RPMI8226 (cell line): ENCODE data around the gene GTF2H2C_2.
"Not testable (repeated sequence)": the region's sequence is repeated elsewhere in the genome, so short reads cannot be mapped to it uniquely, and the experiment has no call there.

Source experiments
- DNase-seq: peaks from one replicate; pipeline ENCODE4 v3.0.0-alpha.2; 2015

Gene GTF2H2C_2

GRCh38 chr5:70415117-70415516, at the start of gene GTF2H2C_2:
Gene GTF2H2C_2, plus strand, starts transcription at chr5:70415368.
- not testable (repeated sequence) for DNase-seq

GRCh38 chr5:70400984-70401686, 14.0 kb upstream of the GTF2H2C_2 start:
- DNase-seq, result not testable (repeated sequence)

GRCh38 chr5:70421322-70421721, 6.2 kb downstream of the GTF2H2C_2 start:
- not testable (repeated sequence) for DNase-seq

DNA sequence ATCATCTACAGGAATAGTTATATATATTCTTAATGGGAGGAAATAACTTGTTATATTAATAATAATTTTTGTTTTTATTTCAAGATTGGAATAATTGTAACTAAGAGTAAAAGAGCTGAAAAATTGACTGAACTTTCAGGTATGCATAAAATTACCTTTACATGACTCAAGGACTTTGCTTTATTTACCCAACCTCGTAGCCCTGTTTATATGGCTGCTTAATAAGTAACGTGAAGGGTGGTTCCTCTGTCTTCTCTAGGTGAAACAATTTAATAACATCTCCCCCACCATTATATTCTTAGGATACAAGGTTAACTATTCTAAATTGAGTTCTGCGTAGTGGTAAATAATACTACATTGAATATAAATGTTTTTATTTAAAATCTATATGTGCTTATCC, 8.0 kb downstream of the GTF2H2C_2 start:
- not testable (repeated sequence) for DNase-seq

- not testable (repeated sequence) for DNase-seq
Measured at GRCh38 chr5:70438518-70438917, 23.4 kb downstream of the GTF2H2C_2 start.

GRCh38 chr5:70449565-70449964, 34.4 kb downstream of the GTF2H2C_2 start:
- not testable (repeated sequence) for DNase-seq

GRCh38 chr5:70451249-70451984, 36.2 kb downstream of the GTF2H2C_2 start:
- not testable (repeated sequence) for DNase-seq

GRCh38 chr5:70457093-70457492, 41.9 kb downstream of the GTF2H2C_2 start:
- DNase-seq, result not testable (repeated sequence)

DNA sequence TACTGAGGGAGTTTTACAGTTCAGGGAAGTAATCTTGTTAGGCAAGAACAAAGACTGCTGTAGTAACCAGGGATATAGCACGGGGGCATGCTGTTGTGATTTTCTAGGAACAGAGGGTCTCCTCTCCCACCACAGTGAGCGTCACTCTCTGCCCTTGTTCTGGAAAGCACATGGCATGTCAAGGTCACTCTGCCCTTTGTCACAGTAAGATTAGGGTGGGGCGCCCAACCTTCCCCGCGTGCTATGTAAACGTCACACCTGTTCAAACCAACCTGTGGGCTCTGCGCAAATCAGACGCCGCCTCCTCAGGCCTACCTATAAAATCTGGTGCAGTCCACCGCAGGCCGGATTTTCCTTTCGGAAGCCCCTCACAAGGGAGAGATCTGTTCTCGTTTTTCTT, 44.0 kb downstream of the GTF2H2C_2 start:
- not testable (repeated sequence) for DNase-seq

GRCh38 chr5:70461984-70462383, 46.8 kb downstream of the GTF2H2C_2 start:
- not testable (repeated sequence) for DNase-seq

- DNase-seq, result not testable (repeated sequence)
Measured at GRCh38 chr5:70464019-70464637, 49.0 kb downstream of the GTF2H2C_2 start.

GRCh38 chr5:70469926-70470509, 54.9 kb downstream of the GTF2H2C_2 start:
- DNase-seq, result not testable (repeated sequence)
